Measurements from ENCODE around the gene TRIM28. TPM values are rescaled to one million over a fixed set of nuclear protein-coding genes. Genes with fewer than 3 reads are reported as not detected.

The TRIM28 gene
- total and polyA plus RNA-seq, 2 donors (not counting 1 experiment from before 2014, with no cell fraction given), result 160 to 325 TPM

DNA sequence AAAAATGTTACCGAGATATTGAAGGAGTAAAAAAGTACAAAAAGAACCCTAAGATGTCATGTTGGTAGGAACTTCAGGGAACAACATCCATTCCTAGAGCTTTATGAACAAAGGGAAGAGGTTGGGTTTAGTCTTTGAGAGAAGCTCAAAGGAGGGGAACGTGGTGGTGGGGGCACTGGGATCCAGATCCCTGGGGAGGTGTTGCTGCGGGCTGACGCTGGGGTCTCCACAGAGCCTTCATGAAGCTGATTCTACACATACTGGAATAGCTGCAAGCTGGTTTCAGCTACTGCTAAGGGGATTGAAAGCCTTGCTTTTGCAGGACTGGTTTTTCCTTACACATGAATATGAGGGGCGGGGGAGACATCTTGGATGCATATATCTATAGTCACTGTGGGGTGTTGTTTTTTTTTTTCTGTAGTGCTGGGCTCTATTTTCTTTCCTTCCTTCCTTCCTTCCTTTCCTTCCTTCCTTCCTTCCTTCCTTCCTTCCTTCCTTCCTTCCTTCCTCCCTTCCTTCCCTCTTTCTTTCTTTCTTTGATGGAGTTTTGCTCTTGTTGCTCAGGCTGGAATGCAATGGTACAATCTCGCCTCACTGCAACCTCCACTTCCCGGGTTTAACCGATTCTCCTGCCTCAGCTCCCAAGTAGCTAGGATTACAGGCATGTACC is 35.7 kb downstream of the TRIM28 start:
- H3K4me2 ChIP-seq (ENCODE audit: extremely low read depth, insufficient read depth, low read length), result no peak overlapping the region
- no peak overlapping the region for H3K9ac ChIP-seq (ENCODE audit: insufficient read depth, low read length)
- peaks cover 6% of the 10 kb centered on the region for H3K4me1 ChIP-seq (ENCODE audit: control insufficient read depth, extremely low read depth, insufficient read depth, low read length)
- H3K27ac ChIP-seq (ENCODE audit: insufficient read depth, low read length), result no peak overlapping the region
- no peaks in the 10 kb centered on the region for H4K20me1 ChIP-seq (ENCODE audit: control insufficient read depth, extremely low read depth, insufficient read depth, low read length)
- no peak overlapping the region for H3K4me3 ChIP-seq (replicated peaks in 1 of 4; ENCODE audit: control extremely low read depth in 1 of 4, insufficient read depth in 1 of 4, low read depth in 3 of 4, low read length in 4 of 4)
- TF ChIP-seq, protein P1, sequence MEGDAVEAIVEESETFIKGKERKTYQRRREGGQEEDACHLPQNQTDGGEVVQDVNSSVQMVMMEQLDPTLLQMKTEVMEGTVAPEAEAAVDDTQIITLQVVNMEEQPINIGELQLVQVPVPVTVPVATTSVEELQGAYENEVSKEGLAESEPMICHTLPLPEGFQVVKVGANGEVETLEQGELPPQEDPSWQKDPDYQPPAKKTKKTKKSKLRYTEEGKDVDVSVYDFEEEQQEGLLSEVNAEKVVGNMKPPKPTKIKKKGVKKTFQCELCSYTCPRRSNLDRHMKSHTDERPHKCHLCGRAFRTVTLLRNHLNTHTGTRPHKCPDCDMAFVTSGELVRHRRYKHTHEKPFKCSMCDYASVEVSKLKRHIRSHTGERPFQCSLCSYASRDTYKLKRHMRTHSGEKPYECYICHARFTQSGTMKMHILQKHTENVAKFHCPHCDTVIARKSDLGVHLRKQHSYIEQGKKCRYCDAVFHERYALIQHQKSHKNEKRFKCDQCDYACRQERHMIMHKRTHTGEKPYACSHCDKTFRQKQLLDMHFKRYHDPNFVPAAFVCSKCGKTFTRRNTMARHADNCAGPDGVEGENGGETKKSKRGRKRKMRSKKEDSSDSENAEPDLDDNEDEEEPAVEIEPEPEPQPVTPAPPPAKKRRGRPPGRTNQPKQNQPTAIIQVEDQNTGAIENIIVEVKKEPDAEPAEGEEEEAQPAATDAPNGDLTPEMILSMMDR (conservative IDR thresholded peaks at IDR 0.05 in 1 of 2, IDR thresholded peaks at IDR 0.05 in 1 of 2; ENCODE audit: low read depth in 1 of 2, low read length in 2 of 2), result no peak
- no peak for TF ChIP-seq EZH2 (IDR thresholded peaks at IDR 0.05; ENCODE audit: low read length, missing control alignments)
- peaks cover 16% of the 10 kb centered on the region for H3K36me3 ChIP-seq (ENCODE audit: control insufficient read depth, insufficient read depth, low read length)
- no peaks in the 10 kb centered on the region for H3K27me3 ChIP-seq (ENCODE audit: control insufficient read depth, insufficient read depth, low read length)
- no peak overlapping the region for H2AFZ ChIP-seq (ENCODE audit: low read length)
- DNase-seq (ENCODE audit: low read depth in 2 of 2), result no peak
- H3K9me3 ChIP-seq (ENCODE audit: control insufficient read depth, insufficient read depth, low read depth, low read length), result no peaks in the 10 kb centered on the region
- peaks cover 13% of the 10 kb centered on the region for H3K79me2 ChIP-seq (ENCODE audit: control insufficient read depth, insufficient read depth, low read length)

DNA sequence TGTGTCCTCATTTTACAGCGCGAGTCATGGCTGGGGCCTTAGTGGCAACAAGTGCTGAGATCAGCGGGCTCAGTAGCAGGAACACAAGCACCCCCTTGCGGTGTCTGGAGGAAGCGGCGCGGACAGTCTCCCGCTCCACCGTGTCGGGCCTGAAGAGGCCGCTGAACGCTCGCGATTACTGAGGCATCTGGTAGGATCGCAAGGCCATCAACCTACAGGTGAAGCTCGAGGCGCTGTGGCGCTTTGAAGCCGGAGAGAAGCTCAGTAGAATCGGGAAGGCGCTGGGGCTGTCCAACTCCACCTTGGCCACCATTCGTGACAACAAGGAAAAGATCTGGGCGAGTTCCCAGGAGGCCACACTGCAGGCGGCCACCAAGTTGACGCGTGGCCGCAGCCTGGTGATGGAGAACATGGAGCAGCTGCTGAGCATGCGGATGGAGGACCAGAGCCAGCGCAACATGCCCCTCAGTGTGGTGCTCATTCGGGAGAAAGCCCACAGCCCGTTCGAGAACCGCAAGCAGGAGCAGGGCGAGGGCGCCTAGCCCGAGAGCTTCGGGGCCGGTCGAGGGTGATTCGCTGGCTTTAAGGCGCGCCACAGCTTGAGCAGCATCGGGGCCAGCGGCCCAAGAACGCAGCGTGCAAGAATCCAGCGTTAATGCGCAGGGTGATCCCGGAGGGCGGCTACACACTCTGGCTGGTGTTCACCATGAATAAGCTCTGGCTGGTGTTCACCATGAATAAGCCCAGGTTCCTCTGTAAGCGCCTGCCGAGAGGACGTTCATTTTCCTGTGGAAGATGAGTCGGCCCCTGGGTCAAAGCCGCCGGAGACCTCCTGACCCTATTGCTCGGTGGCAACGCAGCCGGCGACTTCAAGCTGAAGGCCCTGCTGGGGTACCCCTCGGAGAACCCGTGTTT is 37.6 kb downstream of the TRIM28 start:
- no peak overlapping the region for H3K4me2 ChIP-seq (ENCODE audit: extremely low read depth, insufficient read depth, low read length)
- DNase-seq (ENCODE audit: low read depth in 2 of 2), result peak; percentile 70 to 90
- TF ChIP-seq EZH2 (IDR thresholded peaks at IDR 0.05; ENCODE audit: low read length, missing control alignments), result no peak
- TF ChIP-seq, protein P1 (conservative IDR thresholded peaks at IDR 0.05 in 1 of 2, IDR thresholded peaks at IDR 0.05 in 1 of 2; ENCODE audit: low read depth in 1 of 2, low read length in 2 of 2), result peak; percentile 89 to 99
- H3K27ac ChIP-seq (ENCODE audit: insufficient read depth, low read length), result no peak overlapping the region
- no peak overlapping the region for H2AFZ ChIP-seq (ENCODE audit: low read length)
- H3K9me3 ChIP-seq (ENCODE audit: control insufficient read depth, insufficient read depth, low read depth, low read length), result no peaks in the 10 kb centered on the region
- no peak overlapping the region for H3K9ac ChIP-seq (ENCODE audit: insufficient read depth, low read length)
- no peak overlapping the region for H3K4me3 ChIP-seq (replicated peaks in 1 of 4; ENCODE audit: control extremely low read depth in 1 of 4, insufficient read depth in 1 of 4, low read depth in 3 of 4, low read length in 4 of 4)
- H3K4me1 ChIP-seq (ENCODE audit: control insufficient read depth, extremely low read depth, insufficient read depth, low read length), result peaks cover 11% of the 10 kb centered on the region
- H3K36me3 ChIP-seq (ENCODE audit: control insufficient read depth, insufficient read depth, low read length), result peaks cover 16% of the 10 kb centered on the region
- peaks cover 8% of the 10 kb centered on the region for H3K79me2 ChIP-seq (ENCODE audit: control insufficient read depth, insufficient read depth, low read length)
- no peaks in the 10 kb centered on the region for H3K27me3 ChIP-seq (ENCODE audit: control insufficient read depth, insufficient read depth, low read length)
- no peaks in the 10 kb centered on the region for H4K20me1 ChIP-seq (ENCODE audit: control insufficient read depth, extremely low read depth, insufficient read depth, low read length)

DNA sequence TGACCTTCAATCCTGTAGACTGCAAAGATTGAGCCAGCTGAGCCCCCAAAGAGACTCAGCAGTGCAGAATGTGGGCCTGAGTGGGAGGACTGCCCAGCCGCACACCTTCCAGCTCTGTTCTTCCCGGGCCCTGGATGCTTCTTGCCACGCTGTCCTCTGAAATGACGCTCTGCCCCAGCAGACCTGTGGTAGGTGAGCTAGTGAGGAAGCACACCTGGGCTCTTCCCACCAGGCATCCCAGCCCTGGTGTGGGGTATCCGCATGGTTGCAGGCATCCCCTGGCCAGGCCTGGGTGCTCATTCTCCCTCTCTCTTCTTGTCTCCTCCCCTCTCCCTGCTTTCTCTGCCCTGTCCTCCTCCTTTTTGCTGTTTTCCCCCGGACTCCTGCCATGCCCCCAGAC is 39.1 kb downstream of the TRIM28 start:
- Histone ChIP-seq H3K27me3 (ENCODE audit: control insufficient read depth, insufficient read depth, low read length) (no peaks in the 10 kb centered on the region), H3K9me3 (ENCODE audit: control insufficient read depth, insufficient read depth, low read depth, low read length) (no peaks in the 10 kb centered on the region), H3K9ac (ENCODE audit: insufficient read depth, low read length) (no peak overlapping the region), H3K4me1 (ENCODE audit: control insufficient read depth, extremely low read depth, insufficient read depth, low read length) (peaks cover 11% of the 10 kb centered on the region), H3K27ac (ENCODE audit: insufficient read depth, low read length) (no peak overlapping the region), H3K4me2 (ENCODE audit: extremely low read depth, insufficient read depth, low read length) (no peak overlapping the region), H3K79me2 (ENCODE audit: control insufficient read depth, insufficient read depth, low read length) (peaks cover 6% of the 10 kb centered on the region), H2AFZ (ENCODE audit: low read length) (no peak overlapping the region), H4K20me1 (ENCODE audit: control insufficient read depth, extremely low read depth, insufficient read depth, low read length) (no peaks in the 10 kb centered on the region), H3K36me3 (ENCODE audit: control insufficient read depth, insufficient read depth, low read length) (peaks cover 16% of the 10 kb centered on the region), H3K4me3 (replicated peaks in 1 of 4; ENCODE audit: control extremely low read depth in 1 of 4, insufficient read depth in 1 of 4, low read depth in 3 of 4, low read length in 4 of 4) (no peak overlapping the region)
- DNase-seq (ENCODE audit: low read depth in 2 of 2), result no peak
- TF ChIP-seq EZH2 (IDR thresholded peaks at IDR 0.05; ENCODE audit: low read length, missing control alignments), result no peak
- TF ChIP-seq, protein P1 (conservative IDR thresholded peaks at IDR 0.05 in 1 of 2, IDR thresholded peaks at IDR 0.05 in 1 of 2; ENCODE audit: low read depth in 1 of 2, low read length in 2 of 2), result no peak
